PC-9 (cell line): ENCODE results near the gene CBLN2.

Source experiments
- EZH2 ChIP-seq: fragments of 200-600 bp; sonication (generic); IDR thresholded peaks from 2 replicates; pipeline ENCODE4 v1.8.0; 2017; ENCODE audit warnings: antibody characterized with exemption, low read depth
- TF ChIP-seq, protein P1 (sequence below): fragments of 200-600 bp; sonication (generic); conservative IDR thresholded peaks from 2 replicates; pipeline ENCODE4 v1.6.1; 2017; ENCODE audit warnings: mixed run types, antibody characterized with exemption, mild to moderate bottlenecking, moderate library complexity

DNA sequence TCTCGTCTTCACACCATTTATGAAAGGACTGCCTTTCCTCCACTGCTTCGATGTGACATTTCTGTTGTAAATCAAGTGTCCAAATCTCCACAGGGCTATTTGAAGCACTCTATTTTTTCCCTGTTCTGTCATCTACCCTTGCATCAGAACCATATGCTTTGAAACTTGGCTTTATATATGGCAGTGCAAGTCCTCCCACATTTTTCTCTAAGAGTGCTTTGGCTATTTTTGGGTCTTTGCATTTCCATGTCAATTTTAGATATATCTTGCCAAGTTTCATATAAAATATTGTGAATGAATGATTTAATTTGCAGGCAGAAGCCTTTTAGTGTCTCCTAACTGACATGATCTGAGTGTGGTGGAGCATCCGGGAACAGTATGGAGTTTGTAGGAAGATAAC lies 37.8 kb upstream of the CBLN2 start:
- TF ChIP-seq EZH2: no peak
- TF ChIP-seq, protein P1, sequence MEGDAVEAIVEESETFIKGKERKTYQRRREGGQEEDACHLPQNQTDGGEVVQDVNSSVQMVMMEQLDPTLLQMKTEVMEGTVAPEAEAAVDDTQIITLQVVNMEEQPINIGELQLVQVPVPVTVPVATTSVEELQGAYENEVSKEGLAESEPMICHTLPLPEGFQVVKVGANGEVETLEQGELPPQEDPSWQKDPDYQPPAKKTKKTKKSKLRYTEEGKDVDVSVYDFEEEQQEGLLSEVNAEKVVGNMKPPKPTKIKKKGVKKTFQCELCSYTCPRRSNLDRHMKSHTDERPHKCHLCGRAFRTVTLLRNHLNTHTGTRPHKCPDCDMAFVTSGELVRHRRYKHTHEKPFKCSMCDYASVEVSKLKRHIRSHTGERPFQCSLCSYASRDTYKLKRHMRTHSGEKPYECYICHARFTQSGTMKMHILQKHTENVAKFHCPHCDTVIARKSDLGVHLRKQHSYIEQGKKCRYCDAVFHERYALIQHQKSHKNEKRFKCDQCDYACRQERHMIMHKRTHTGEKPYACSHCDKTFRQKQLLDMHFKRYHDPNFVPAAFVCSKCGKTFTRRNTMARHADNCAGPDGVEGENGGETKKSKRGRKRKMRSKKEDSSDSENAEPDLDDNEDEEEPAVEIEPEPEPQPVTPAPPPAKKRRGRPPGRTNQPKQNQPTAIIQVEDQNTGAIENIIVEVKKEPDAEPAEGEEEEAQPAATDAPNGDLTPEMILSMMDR: no peak
